ENCODE results near the gene SETBP1. TPM values are rescaled to one million over a fixed set of nuclear protein-coding genes. Genes with fewer than 3 reads are reported as not detected.

SETBP1 gene
- total and polyA plus RNA-seq, 2 of the 13 experiments (the other 11 are each of a cell fraction or from before 2014, with no cell fraction given), result 0.18 to 0.65 TPM

DNA sequence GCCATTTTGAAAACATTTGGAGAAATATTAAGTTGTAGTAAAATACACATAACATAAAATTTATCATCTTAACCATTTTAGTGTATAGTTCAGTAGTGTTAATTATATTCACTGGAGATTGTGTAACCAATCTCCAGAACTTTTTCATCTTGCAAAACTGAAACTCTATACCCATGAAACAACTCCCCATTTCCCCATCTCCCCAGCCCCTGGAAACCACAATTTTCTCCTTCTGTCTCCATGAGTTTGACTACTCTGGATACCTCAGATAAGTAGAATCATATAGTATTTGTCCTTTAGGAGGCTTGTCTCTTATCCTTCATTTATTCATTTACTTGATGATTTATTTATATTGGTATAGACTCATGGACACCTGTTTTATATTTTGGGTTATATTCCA is 392.9 kb downstream of the SETBP1 start (continued):
- TF ChIP-seq, protein P1, sequence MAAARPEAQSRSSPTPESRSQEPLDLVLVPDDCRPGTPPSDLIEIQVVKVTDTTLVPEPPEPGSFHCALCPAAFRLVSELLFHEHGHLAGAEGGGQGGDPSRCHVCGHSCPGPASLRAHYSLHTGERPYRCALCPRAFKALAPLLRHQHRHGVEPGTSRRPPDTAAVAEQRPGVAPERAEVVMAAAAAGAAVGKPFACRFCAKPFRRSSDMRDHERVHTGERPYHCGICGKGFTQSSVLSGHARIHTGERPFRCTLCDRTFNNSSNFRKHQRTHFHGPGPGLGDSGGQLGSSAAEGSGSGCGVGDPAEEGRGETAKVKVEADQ (CRISPR knock-in tag; IDR thresholded peaks at IDR 0.05; ENCODE audit: borderline replicate concordance), result no peak
- TF ChIP-seq, protein P2, sequence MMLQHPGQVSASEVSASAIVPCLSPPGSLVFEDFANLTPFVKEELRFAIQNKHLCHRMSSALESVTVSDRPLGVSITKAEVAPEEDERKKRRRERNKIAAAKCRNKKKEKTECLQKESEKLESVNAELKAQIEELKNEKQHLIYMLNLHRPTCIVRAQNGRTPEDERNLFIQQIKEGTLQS (CRISPR knock-in tag; IDR thresholded peaks at IDR 0.05), result no peak
- no peak for TF ChIP-seq ZFP1 (CRISPR knock-in tag; IDR thresholded peaks at IDR 0.05)
- no peak for TF ChIP-seq NFATC3 (CRISPR knock-in tag; IDR thresholded peaks at IDR 0.05)
- TF ChIP-seq ZNF101 (CRISPR knock-in tag; IDR thresholded peaks at IDR 0.05; ENCODE audit: borderline replicate concordance, low read depth), result no peak
- no peak for TF ChIP-seq ZNF253 (CRISPR knock-in tag; IDR thresholded peaks at IDR 0.05; ENCODE audit: borderline replicate concordance)
- no peak for TF ChIP-seq DR1 (CRISPR knock-in tag; IDR thresholded peaks at IDR 0.05)

DNA sequence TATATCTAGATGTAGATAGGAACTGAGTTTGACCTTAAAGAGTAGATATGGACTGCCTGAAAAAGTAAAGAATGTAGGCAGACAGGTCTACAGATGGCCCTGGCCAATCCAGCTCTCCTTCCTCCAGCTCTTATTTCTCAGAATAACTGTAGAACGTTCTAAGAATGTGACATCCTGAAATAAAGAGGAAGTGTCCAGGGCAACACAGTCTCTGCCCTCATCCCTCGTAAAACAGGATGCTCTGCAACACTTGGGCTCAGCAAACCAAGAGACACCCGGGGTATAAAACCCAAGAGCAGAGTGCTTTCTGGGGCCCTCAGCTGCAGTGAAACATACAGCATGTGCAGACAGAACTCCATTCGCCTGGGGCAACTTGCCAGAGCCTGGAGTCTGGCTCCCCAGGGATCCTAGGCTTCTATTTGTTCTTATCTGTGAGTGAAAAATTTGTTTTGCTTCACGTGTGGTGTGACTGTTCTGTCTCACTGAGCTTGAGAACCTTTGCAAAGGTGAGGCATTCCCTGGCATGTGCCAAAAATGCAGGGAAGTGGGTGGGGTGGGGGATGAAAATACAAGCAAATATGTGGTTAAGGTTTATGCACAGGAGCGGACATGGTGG is 401.0 kb downstream of the SETBP1 start:
- ChIA-PET POLR2A (no interaction called here), CTCF (ENCODE audit: low intra/inter-chr PET ratio, low total read pairs) (no interaction called here)
- Histone ChIP-seq H3K4me2 (ENCODE audit: low read depth, low read length) (no peak overlapping the region), H3K4me1 (ENCODE audit: insufficient read depth, low read length) (no peaks in the 10 kb centered on the region), H3K79me2 (ENCODE audit: insufficient read depth, low read length) (no peaks in the 10 kb centered on the region), H3K9ac (ENCODE audit: insufficient read depth, low read depth, low read length) (no peak overlapping the region), H3K36me3 (replicated peaks in 1 of 2; ENCODE audit: control insufficient read depth in 1 of 2, insufficient read depth in 2 of 2, low read length in 2 of 2) (no peaks in the 10 kb centered on the region), H2AFZ (ENCODE audit: low read length) (no peak overlapping the region), H3K9me3 (ENCODE audit: low read length) (no peaks in the 10 kb centered on the region), H3K4me3 (replicated peaks in 1 of 3; ENCODE audit: insufficient read depth in 1 of 3, low read depth in 2 of 3, low read length in 3 of 3) (no peak overlapping the region), H3K27ac (ENCODE audit: extremely low read length, insufficient read depth, low read length) (no peak overlapping the region), H3K27me3 (ENCODE audit: control insufficient read depth in 1 of 2, insufficient read depth in 2 of 2, low read length in 2 of 2) (no peaks in the 10 kb centered on the region), H4K20me1 (ENCODE audit: insufficient read depth, low read length) (no peaks in the 10 kb centered on the region)
- TF ChIP-seq RAD51 (IDR thresholded peaks at IDR 0.05; ENCODE audit: borderline replicate concordance) (no peak), ZNF761 (CRISPR knock-in tag; conservative IDR thresholded peaks at IDR 0.05) (no peak)
- TF ChIP-seq, protein P3, sequence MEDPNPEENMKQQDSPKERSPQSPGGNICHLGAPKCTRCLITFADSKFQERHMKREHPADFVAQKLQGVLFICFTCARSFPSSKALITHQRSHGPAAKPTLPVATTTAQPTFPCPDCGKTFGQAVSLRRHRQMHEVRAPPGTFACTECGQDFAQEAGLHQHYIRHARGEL (CRISPR knock-in tag; IDR thresholded peaks at IDR 0.05), result no peak
- in situ Hi-C loops (cut with HindIII; ENCODE audit: extremely low pct_ligation_motif_present, low pct_unique_long_range_greater_than_20kb), result no loop called here
- no TSS peak for BruUV-seq (replicated peaks)
- no peak for FAIRE-seq
- 18% methylated on average over 6 of the region's 6 CpGs for WGBS (ENCODE audit: low lambda C conversion rate)
- no peak for ATAC-seq
- DNase-seq (ENCODE audit: low spot score), result no peak
- intact Hi-C loops (cut with micrococcal nuclease; ENCODE audit: unreplicated experiment), result no loop called here
